ENCODE results near the gene MRTFA.

The MRTFA gene

DNA sequence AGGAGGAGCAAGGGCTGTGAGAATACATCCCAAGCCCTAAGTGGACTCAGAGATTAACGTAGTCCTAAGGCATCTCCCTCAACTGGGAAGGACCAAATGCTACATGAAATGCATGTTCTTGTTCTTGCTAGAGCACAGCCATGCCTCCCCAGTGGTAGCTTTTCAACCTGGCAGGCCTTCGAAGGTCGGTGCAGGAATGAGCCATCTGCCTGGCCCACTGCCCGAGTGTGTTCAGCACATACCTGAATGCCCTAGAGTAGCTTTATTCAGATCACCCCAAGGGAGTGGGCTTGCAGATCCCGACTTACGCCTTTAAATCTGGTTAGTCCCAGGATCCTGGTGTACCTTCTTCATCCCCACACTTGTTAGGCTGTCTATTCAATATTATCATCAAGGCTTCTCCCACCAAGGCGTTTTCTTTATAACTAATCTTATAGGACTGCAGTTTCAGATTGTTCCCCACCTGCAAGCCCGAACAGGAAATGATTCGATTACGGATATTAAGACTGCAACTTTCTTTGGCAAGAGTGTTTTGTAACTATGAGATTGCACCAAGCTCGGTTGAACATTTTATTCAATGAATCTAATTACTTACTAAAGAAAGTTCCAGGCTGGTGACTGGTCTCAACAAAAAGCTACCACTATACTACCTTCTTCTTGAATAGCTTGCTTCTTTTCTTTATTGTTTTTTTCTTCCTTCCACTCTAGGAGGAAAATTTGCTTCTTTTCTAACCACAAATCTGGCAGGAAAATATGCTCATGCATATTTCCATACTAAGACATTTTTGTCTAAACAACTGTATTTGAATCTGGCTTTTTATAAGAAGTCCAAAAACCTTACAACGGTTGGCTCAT lies 150.5 kb downstream of the MRTFA start:
- DNase-seq = no peak

DNA sequence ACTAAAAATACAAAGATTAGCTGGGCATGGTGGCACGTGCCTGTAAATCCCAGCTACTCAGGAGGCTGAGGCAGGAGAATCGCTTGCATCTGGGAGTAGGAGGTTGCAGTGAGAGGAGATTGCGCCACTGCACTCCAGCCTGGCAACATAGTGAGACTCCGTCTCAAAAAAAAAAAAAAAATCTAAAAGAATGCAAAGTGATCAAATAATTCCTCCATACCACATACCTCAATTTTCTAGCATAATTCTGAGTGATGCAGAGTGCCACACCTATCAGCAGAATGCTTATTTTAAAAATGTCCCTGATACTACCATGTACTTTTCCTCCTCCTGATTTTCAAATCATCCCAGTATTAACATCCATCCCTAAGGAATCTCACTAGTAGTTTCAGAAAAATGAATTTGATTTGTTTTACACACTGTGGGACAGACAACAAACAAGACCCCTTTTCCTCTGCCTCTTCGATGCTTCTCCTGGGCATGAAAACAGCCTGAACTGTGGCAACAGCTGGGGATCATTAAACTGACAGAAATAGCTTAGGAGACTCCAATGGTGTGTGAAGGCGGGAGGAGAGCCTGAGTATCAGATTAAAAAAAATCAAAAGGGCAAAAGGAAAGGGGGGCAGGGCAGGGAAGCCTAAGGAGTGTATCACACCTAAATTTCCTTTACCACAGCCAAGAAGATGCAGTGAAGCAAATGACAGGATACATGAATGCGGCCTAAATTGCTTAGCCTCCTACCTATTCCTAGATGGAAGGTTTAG lies 151.4 kb downstream of the MRTFA start:
- no peak for DNase-seq

DNA sequence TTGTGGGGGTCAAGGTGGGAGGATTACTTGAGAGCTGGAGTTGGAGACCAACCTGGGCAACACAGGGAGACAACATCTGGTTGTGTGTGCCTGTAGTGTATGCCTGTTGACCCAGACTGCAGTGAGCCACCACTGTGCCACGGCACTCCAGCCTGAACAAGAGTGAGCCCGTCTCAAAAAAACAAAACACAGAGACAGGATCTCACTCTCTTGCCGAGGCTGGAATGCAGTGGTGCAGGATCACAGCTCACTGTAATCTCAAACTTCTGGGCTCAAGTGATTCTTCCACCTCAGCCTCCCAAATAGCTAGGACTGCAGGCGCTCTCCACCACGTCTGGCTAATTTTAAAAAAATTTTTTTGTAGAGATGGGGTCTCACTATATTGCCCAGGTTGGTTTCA lies 153.6 kb downstream of the MRTFA start:
- DNase-seq = no peak

DNA sequence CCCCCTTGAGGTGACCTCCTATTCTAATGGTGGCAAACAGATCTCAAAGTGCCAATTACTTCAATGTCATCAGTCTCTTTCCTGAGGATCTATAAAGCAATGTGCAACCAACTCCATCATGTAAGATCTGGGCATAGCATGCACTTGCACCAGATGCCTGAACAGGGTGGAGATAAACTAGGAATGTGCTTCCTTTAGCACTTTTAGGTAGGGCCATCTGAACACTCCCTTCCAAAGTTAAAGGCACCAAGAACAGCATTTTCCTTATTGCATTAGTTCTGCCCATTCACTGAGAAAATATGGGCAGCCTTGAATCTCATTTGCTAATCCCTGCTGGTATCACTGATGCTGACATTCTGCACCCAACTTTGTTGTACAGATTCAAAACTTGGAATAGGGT lies 154.1 kb downstream of the MRTFA start:
- no peak for DNase-seq

DNA sequence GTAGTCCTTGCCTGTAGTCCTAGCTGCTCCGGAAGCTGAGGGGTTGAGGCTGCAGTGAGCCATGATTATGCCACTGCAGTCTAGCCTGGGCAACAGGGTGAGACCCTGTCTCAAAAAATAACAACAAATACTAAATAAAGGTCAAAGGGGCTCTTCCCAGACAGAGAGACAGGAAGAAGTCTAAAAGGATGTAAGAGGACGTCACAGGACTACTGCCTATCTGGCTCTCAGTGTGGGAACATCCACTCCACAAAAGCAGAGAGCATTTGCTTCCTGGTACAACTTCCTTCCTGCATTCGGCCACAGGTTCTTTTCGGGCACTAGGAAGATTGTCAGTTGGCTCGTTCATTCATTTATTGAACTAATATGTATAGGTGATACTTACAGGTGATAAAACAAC lies 155.5 kb downstream of the MRTFA start:
- DNase-seq = no peak

DNA sequence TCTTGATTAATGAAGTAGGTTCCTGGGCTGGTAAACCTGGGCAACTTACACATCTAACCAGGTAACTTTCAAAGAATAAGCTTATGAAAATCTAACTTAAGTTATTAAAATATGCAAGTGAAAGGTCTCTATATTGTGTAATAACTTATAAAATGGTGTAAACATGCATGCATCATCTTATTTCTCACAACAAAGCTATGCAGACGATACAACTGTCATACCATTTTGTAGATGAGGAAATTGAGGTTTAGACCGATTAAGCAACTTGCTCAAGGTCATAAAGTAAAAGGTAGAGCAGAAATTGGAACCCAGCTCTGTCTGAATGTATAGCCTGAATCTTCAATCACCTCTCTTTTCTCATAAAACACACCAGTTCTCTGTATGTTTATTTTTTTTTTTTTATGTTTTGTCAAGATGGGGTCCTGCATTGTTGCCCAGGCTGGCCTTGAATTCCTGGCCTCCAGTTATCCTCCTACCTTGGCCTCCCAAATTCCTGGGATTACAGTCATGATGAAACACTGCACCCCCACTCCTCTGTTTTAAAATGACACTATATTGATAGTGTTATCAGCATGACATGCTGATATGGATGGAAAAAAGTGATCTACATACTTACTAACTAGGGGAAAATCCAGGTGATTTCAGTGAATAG lies 156.5 kb downstream of the MRTFA start:
- DNase-seq = no peak

DNA sequence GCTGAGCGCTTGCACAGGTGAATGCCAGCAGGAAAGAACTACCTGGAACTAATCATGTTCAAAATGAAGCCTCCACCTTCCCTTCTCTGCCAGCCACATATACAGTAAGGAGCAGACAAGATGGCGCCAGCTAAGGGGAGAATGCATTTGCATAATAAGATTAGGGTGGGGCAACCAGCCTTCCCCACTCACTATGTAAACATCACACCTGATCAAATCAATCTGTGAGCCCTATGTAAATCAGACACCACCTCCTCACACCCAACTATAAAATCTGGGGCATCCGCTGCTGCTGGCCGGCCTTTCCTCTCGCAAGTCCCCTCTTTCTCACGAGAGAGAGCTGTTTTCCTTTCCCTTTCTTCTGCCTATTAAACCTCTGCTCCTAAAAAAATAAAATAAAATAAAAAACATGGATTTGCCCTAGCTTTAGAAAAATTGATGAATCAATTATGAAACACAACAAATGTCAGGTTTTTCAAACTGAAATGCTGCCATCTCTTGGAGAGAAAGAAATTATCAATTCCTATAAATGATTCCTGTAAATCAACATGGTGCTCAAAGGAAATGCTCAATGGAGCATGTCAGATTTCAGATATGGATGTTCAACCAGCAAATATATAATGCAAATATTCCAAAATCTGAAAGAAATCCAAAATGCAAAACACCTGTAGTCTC lies 157.3 kb downstream of the MRTFA start:
- no peak for DNase-seq

DNA sequence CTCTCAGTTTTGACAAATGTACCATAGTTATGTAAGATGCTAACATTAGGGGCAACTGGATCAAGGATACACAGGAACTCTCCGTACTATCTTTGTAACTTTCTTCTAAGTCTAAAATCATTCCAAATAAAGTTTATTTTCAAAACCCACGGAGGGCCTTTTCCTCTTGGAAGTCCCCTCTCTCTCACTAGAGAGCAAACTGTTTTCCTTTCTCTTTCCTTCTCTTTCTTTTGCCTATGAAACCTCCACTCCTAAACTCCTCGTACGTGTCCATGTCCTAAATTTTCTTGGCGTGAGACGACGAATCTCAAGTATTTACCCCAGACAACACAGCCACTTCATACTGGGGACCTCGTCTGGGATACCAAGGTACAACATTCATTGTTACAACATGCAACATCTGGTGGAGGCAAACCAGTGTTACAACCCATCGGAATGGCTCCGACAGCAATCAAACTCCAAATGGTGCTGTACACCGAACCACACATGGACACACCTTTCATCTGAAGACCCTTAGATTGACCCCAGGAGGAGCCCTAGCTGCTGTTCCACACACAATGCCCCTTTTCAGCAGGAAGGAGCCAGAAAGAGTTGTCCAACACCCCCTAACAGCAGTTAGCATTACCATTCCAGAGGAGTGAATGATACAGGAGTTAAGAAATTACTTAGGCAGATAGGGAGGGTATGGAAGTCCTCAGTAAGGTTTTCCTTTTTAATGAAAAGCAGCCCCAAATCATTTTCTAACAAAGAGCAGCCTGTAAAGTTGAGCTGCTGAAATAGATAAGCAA lies 158.0 kb downstream of the MRTFA start:
- no peak for DNase-seq

DNA sequence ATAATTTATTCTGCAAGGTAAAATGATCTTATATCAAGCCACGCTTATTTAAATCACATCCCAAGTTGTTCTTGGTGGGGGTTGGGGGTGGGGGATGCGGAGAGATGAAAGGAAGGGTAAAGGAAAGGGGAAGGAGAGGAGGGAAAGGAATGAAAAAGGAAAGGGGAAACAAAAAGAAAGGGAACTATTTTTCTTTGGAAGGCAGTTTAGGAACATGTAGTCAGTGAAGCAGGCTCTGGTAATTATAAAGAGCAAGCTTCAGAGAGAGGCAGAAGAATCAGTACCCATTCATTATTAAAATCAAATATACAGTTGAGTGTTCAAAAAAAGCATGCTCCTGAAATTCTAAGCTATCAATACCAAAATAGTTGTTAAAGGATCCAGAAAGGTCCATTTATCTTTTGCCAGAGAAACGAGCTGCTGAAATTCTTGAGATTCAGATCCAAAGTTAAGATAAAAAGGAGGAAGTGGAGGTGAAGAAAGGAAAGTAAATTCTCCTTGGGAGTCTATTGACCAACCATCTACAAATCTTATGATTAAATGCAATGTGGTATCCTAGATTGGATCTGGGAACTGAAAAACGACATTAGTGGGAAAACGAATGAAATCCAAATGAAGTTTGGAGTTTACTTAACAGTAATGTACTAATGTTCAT lies 158.7 kb downstream of the MRTFA start:
- no peak for DNase-seq

DNA sequence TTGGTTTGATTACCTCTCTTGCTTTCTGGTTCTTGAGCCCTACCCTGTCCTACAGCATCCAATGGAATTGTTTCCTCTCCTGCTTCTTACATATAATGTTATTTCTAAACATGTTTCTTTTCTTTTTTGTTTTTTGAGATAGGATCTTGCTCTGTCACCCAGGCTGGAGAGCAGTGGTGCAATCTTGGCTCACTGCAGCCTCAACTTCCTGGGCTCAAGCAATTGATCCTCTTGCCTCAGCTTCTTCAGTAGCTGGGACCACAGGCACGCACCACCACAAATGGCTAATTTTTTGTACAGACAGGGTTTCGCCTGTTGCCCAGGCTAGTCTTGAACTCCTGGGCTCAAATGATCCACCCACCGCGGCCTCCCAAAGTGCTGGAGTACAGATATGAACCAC lies 160.2 kb downstream of the MRTFA start:
- no peak for DNase-seq

DNA sequence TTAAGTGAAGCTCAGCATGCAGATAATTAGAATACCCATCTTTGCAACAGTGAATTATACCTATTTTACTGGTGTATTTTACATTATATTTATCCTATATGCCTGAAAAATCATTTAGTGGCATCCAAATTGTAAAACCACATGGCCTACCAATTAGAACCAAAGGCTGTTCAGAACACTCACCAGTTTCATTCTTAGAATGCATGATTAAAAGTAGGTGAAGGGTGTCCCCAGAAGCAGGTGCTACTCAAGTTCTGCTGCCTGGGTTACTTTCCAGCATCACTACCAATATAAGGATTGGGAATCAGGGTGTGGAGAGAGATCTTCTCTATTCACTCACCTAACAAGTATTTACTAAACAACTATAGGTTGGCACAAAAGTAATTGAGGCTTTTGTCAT lies 162.8 kb downstream of the MRTFA start:
- no peak for DNase-seq

DNA sequence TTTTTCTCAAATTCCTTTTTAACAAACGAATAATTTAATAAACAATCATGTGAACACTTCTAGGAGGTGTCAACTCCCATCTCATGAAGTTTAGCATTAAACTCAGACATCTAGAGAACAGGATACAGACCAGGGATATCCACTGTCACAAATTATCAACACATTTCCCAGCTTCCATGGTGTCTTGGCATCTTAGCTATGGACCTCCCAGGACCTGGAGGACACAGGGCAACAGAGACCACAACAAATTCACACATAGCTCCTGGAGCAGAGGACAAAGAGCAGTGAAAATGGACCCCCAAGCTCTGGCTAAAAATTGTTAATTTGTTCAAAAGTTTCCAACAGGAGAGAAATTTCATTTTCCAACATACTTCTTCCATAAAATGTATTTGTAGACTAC lies 163.9 kb downstream of the MRTFA start:
- no peak for DNase-seq

DNA sequence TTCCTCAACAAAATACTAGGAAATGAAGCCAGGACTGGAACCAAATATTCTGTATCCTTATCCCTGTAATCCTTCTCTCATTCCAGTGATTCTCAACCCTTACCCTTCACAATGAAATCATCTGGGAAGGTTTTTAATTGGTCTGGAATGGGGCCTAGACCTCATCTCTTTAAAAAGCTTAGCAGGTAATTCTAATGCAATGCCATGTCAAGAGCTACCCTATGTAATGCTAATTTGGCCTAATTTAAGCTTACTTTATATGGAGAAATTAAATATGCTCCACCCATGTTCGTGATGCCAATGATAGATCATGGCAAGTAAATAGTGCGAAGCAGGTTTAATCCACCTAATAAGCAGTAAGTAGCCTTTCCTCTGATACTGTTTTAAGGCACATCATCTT lies 164.5 kb downstream of the MRTFA start:
- DNase-seq = no peak

DNA sequence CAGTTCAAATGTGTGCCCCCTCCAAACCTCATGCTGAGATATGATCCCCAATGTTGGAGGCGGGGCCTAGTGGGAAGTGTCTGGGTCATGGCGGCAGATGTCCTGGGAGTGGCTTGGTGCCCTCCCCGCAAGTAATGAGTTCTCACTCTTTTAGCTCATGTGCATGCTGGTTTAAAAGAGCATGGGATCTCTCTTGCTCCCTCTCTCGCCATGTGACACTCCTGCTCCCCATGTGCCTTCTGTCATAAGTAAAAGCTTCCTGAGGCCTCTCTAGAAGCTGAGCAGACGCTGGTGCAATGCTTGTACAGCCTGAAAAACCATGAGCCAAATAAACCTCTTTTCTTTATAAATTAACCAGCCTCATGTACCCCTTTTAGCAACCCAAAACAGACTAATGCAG lies 167.3 kb downstream of the MRTFA start:
- DNase-seq = no peak

DNA sequence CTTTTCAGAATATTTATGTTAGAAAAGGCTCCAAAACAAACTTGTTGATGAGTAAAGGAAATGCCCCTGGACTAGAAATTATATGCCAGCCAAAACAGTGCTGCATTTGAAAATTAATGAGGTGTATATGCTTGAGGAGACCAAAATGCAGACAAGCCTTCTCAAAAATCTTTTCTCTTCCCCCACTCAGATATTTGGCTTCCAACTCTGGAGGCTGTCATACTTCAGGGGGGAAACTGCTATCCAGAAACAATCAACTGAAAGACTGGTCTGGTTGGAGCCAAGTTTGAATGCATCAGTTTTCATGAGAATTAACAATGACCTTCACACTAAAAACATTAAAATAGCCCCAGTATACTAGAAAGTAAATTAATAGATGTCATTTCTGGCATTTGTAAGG lies 167.9 kb downstream of the MRTFA start:
- no peak for DNase-seq

DNA sequence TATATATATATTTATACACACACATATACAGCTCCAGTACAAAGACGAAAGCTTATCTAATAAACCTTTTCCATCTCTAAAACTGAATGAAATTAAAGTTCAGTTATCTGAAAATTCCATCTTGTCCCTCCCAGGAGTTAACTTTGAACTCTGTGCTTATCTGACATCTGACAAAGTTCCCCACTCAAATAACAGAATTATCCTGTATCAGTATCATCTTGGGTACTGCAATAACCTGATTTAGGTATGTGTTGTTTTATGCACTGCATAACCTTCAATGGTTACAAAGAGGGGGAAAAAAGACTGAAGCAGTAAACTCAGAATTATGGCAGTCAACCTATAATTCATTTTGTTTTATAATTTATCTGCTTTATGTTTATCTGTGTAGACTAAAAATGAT lies 169.5 kb downstream of the MRTFA start:
- DNase-seq = no peak

DNA sequence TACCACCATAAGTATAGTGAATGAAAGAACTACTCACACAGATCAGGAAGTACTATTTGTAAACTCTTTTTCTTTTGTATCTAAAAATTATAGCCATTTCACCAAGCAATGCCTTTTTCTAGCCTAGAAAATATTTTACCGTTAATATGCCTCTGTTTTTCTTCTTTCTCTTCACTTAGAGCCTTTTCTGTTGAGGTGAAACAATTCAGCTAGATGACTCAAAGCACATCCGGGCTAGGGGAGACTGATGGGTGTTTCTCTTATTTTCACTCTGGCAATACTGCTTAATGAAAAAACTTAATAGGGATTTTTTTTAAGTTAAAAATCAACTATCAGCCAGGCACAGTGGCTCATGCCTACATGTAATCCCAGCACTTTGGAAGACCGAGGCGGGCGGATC lies 172.8 kb downstream of the MRTFA start:
- no peak for DNase-seq

DNA sequence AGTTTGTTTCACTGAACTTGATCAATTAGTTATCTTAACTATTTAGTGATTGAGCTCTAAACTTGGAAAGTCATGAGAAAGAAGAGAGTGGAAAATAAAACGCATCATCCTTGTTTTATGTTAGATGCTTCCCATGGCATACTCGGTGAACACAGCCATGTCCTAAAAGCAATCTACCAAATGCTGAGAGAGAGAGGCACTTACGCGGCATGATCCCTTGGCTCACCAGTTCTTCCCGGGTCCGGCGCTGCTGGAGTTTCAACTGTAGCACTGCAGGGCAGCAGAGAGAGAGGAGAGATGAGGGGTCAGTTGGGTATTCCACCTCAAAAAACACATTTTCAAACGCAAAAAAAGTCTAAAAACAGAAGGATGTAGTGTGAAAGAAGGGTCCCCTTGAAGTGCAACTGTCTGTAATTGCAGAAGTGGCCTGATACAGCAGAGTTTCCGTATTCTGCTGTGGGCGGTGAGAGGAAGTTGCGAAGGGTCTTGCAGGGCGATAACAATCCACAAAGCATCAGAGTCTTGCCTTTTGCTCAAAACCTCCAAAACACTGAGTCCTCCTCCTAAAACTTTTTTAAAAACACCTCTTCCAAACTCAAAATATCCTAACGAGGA lies 173.4 kb downstream of the MRTFA start:
- no peak for DNase-seq

DNA sequence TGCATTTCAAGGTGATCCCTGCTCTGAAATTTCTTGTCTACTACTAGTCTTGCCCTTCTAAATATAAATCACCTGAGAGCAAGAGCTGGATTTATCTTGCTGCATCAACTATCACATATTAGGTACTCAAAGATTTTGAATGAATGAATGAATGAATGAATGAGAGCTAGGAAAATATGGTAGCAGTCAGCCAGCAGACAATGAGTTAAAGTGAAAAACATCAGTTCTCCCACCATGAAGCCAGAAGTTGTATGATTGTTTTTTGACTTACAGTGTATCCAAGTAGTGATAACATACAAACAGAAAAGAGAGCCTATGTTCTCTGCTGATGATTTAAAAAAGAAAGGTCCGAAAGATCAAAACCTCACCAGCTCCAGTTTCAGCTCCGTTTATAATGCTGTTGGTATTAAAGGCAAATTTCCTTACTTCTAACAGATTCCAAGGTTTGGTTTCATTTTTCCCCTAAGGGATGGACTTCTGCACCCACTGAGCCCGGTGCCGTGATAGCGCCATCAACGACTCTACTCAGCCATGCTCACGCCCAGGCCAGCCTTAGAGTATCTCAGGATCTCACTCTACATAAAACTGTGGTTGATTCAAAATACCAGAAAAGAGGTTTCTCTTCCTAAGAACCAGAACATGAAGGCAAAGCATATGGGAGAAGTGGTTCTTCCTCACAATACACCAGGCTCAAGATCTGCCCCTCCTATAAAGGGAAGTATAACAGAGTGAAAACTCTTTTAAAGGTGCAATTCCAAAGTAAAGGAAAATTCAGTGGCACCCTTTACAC lies 174.1 kb downstream of the MRTFA start:
- DNase-seq = no peak

DNA sequence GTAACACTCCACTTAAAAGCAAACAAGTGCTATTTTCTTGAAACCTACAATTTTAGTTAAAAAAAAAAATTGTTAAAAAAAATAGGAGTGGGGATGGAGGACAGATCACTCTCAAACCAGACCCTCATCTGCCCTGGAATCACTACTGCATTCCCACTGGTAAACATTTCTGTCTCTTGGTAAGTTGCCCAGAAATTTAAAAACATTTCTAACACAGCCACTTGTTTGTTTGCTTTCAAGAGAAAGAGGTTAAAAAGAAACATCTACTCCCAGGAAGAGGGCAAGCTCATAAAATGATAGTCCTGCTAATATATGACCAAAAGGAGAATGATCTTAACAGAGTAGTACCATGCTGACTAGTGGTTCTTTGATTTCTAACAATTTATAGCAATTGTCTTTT lies 182.8 kb downstream of the MRTFA start:
- no peak for DNase-seq
